ENCODE results near the gene SLC22A13.
"Not testable (repeated sequence)": the region's sequence is repeated elsewhere in the genome, so short reads cannot be mapped to it uniquely, and the experiment has no call there.

SLC22A13 gene

GRCh38 chr3:38264779-38265178, 833 bp upstream of the SLC22A13 start:
- DNase-seq, result no peak

GRCh38 chr3:38266810-38267209, 1.2 kb downstream of the SLC22A13 start:
- DNase-seq, result no peak

GRCh38 chr3:38267662-38268061, 2.0 kb downstream of the SLC22A13 start:
- no peak for DNase-seq

GRCh38 chr3:38268087-38268486, 2.5 kb downstream of the SLC22A13 start:
- no peak for DNase-seq

- DNase-seq, result no peak
Observed at GRCh38 chr3:38268522-38268921, 2.9 kb downstream of the SLC22A13 start.

- no peak for DNase-seq
Observed at GRCh38 chr3:38270606-38271005, 5.0 kb downstream of the SLC22A13 start.

- DNase-seq, result no peak
Observed at GRCh38 chr3:38271553-38271952, 5.9 kb downstream of the SLC22A13 start.

GRCh38 chr3:38274864-38275649, 9.4 kb downstream of the SLC22A13 start:
- DNase-seq, result no peak

GRCh38 chr3:38275658-38276057, 10.0 kb downstream of the SLC22A13 start:
- no peak for DNase-seq

GRCh38 chr3:38276081-38276916, 10.7 kb downstream of the SLC22A13 start:
- no peak for DNase-seq

- no peak for DNase-seq
Observed at GRCh38 chr3:38276917-38277630, 11.5 kb downstream of the SLC22A13 start.

- DNase-seq, result no peak
Observed at GRCh38 chr3:38278841-38279240, 13.2 kb downstream of the SLC22A13 start.

- no peak for DNase-seq
Observed at GRCh38 chr3:38281895-38282686, 16.5 kb downstream of the SLC22A13 start, which contains the start of gene SLC22A14. Gene SLC22A14 (plus strand): TSS chr3:38282294. CDS start chr3:38306027, 23,733 bp downstream.

- DNase-seq, result no peak
Observed at GRCh38 chr3:38283810-38284755, 18.5 kb downstream of the SLC22A13 start.

- DNase-seq, result no peak
Observed at GRCh38 chr3:38284756-38285150, 19.1 kb downstream of the SLC22A13 start.

- not testable (repeated sequence) for DNase-seq
Observed at GRCh38 chr3:38289286-38290217, 23.9 kb downstream of the SLC22A13 start.

- not testable (repeated sequence) for DNase-seq
Observed at GRCh38 chr3:38297053-38297452, 31.4 kb downstream of the SLC22A13 start.

GRCh38 chr3:38297537-38297936, 31.9 kb downstream of the SLC22A13 start:
- no peak for DNase-seq

GRCh38 chr3:38297947-38298711, 32.5 kb downstream of the SLC22A13 start:
- no peak for DNase-seq
